ENCODE data around the gene APOE.
A peak's percentile ranks its signal among the peaks of the same experiment; 100 is the strongest.

APOE gene

GRCh38 chr19:44889830-44890365 lies 15.7 kb upstream of the APOE start:
- TF ChIP-seq PPARA (CRISPR knock-in tag; IDR thresholded peaks at IDR 0.05; ENCODE audit: borderline replicate concordance): no peak
- no peak for ATAC-seq

- peak; percentile 90 for ATAC-seq
- peak; percentile 17; the same call in 1 of the 2 replicates for TF ChIP-seq CREB5 (CRISPR knock-in tag; IDR thresholded peaks at IDR 0.05; ENCODE audit: low read depth)
- TF ChIP-seq ZFP3 (CRISPR knock-in tag; IDR thresholded peaks at IDR 0.05): peak; percentile 87
- no peak for TF ChIP-seq POU6F1 (CRISPR knock-in tag; IDR thresholded peaks at IDR 0.05; ENCODE audit: borderline replicate concordance, low read depth)
- TF ChIP-seq PATZ1 (CRISPR knock-in tag; IDR thresholded peaks at IDR 0.05; ENCODE audit: borderline replicate concordance): no peak
- TF ChIP-seq ISL1 (CRISPR knock-in tag; IDR thresholded peaks at IDR 0.05): no peak
- 0 out of 2 replicates have a peak, but pooled peaks have one; percentile 8 for TF ChIP-seq CSRNP3 (CRISPR knock-in tag; IDR thresholded peaks at IDR 0.05)
Observed at GRCh38 chr19:44890366-44891015, 15.1 kb upstream of the APOE start.

GRCh38 chr19:44891016-44891882 lies 14.3 kb upstream of the APOE start, which contains the start of gene TOMM40:
Gene TOMM40, plus strand, starts transcription at chr19:44891254. Its CDS starts 162 bp downstream, at chr19:44891416.
- ATAC-seq: no peak
- TF ChIP-seq ZC3H10 (CRISPR knock-in tag; IDR thresholded peaks at IDR 0.05): no peak
- TF ChIP-seq POU6F1 (CRISPR knock-in tag; IDR thresholded peaks at IDR 0.05; ENCODE audit: borderline replicate concordance, low read depth): no peak
- no peak for TF ChIP-seq ZFP30 (CRISPR knock-in tag; IDR thresholded peaks at IDR 0.05)
- TF ChIP-seq BACH2 (CRISPR knock-in tag; IDR thresholded peaks at IDR 0.05; ENCODE audit: borderline replicate concordance): no peak

GRCh38 chr19:44892932-44893331 lies 12.7 kb upstream of the APOE start:
- ATAC-seq: no peak
- no peak for TF ChIP-seq CREB5 (CRISPR knock-in tag; IDR thresholded peaks at IDR 0.05; ENCODE audit: low read depth)
- TF ChIP-seq OSR1 (CRISPR knock-in tag; IDR thresholded peaks at IDR 0.05): no peak
- TF ChIP-seq ZNF565 (CRISPR knock-in tag; conservative IDR thresholded peaks at IDR 0.05; ENCODE audit: low read depth): no peak
- TF ChIP-seq ZC3H10 (CRISPR knock-in tag; IDR thresholded peaks at IDR 0.05): no peak
- no peak for TF ChIP-seq ZFP3 (CRISPR knock-in tag; IDR thresholded peaks at IDR 0.05)
- TF ChIP-seq POU6F1 (CRISPR knock-in tag; IDR thresholded peaks at IDR 0.05; ENCODE audit: borderline replicate concordance, low read depth): no peak
- no peak for TF ChIP-seq CSDC2 (CRISPR knock-in tag; IDR thresholded peaks at IDR 0.05)
- no peak for TF ChIP-seq ISL1 (CRISPR knock-in tag; IDR thresholded peaks at IDR 0.05)
- TF ChIP-seq ZNF8 (CRISPR knock-in tag; IDR thresholded peaks at IDR 0.05): no peak
- TF ChIP-seq RARB (CRISPR knock-in tag; IDR thresholded peaks at IDR 0.05): no peak
- TF ChIP-seq GLIS3 (CRISPR knock-in tag; IDR thresholded peaks at IDR 0.05): no peak
- TF ChIP-seq TCF4 (CRISPR knock-in tag; IDR thresholded peaks at IDR 0.05; ENCODE audit: borderline replicate concordance): no peak
- TF ChIP-seq PATZ1 (CRISPR knock-in tag; IDR thresholded peaks at IDR 0.05; ENCODE audit: borderline replicate concordance): no peak
- TF ChIP-seq PPARA (CRISPR knock-in tag; IDR thresholded peaks at IDR 0.05; ENCODE audit: borderline replicate concordance): no peak
